Lower leg skin (tissue), 3 donors: ENCODE measurements around the gene EFNA4.

Experiments
- POLR2A ChIP-seq, 2 donors: fragments of 450-650 bp; IDR thresholded peaks; one replicate each; pipeline ENCODE4 v1.6.1; 2016 to 2017; ENCODE audit warnings: antibody characterized with exemption in 2 of 2, mild to moderate bottlenecking in 1 of 2, moderate library complexity in 1 of 2
- TF ChIP-seq, protein P1 (sequence below), 3 donors: fragments of 450-650 bp; IDR thresholded peaks; one replicate each; pipeline ENCODE4 v1.5.1; 2016; ENCODE audit warnings: antibody characterized with exemption in 3 of 3, mild to moderate bottlenecking in 3 of 3, moderate library complexity in 2 of 3

DNA sequence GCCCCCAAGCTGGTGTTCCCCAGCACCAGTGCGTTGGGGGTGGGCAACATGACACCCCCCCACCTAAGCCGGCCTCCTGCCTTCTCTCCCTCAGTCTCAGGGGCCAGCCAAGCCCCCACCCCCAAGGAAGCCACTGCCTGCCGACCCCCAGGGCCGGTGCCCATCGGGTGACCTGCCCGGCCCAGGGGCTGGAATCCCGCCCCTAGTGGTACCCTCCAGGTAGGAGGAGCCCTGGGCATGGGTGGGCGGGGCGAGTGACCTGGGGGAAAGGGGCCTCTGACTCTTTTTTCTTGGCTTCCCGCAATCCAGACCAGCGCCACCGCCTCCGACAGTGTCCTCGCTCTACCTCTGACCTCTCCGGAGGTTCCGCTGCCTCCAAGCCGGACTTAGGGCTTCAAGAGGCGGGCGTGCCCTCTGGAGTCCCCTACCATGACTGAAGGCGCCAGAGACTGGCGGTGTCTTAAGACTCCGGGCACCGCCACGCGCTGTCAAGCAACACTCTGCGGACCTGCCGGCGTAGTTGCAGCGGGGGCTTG lies 1.3 kb upstream of the EFNA4 start:
- TF ChIP-seq, protein P1, sequence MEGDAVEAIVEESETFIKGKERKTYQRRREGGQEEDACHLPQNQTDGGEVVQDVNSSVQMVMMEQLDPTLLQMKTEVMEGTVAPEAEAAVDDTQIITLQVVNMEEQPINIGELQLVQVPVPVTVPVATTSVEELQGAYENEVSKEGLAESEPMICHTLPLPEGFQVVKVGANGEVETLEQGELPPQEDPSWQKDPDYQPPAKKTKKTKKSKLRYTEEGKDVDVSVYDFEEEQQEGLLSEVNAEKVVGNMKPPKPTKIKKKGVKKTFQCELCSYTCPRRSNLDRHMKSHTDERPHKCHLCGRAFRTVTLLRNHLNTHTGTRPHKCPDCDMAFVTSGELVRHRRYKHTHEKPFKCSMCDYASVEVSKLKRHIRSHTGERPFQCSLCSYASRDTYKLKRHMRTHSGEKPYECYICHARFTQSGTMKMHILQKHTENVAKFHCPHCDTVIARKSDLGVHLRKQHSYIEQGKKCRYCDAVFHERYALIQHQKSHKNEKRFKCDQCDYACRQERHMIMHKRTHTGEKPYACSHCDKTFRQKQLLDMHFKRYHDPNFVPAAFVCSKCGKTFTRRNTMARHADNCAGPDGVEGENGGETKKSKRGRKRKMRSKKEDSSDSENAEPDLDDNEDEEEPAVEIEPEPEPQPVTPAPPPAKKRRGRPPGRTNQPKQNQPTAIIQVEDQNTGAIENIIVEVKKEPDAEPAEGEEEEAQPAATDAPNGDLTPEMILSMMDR (IDR thresholded peaks at IDR 0.05): no peak
- TF ChIP-seq POLR2A (IDR thresholded peaks at IDR 0.05): no peak
